Activated CD8-positive, alpha-beta memory T cell treated with anti-CD3 and anti-CD28 coated beads for 36 hours (primary cell): ENCODE measurements around the gene TMUB2. TPM values are rescaled to one million over a fixed set of nuclear protein-coding genes. Genes with fewer than 3 reads are reported as not detected.
"Not testable (repeated sequence)": the region's sequence is repeated elsewhere in the genome, so short reads cannot be mapped to it uniquely, and the experiment has no call there.

Experiments
- CTCF ChIA-PET: fragments of 350-600 bp; sonication (Branson Sonifier 250); formaldehyde crosslinking; loops from one replicate; lab custom pipeline; 2021; ENCODE audit warnings: antibody characterized with exemption; lab: Charles Lee
- POLR2A ChIA-PET: fragments of 350-600 bp; sonication (Branson Sonifier 250); formaldehyde crosslinking; loops from one replicate; lab custom pipeline; 2021; ENCODE audit warnings: antibody characterized with exemption; lab: Charles Lee
- total RNA-seq, 2 experiments: library from RNA; stranded (reverse); gene quantifications; one replicate each; pipeline ENCODE4 v1.2.3, GENCODE V29; 2021

TMUB2 gene
- total RNA-seq = 10 to 100 TPM; 17.6 to 17.8 TPM

DNA sequence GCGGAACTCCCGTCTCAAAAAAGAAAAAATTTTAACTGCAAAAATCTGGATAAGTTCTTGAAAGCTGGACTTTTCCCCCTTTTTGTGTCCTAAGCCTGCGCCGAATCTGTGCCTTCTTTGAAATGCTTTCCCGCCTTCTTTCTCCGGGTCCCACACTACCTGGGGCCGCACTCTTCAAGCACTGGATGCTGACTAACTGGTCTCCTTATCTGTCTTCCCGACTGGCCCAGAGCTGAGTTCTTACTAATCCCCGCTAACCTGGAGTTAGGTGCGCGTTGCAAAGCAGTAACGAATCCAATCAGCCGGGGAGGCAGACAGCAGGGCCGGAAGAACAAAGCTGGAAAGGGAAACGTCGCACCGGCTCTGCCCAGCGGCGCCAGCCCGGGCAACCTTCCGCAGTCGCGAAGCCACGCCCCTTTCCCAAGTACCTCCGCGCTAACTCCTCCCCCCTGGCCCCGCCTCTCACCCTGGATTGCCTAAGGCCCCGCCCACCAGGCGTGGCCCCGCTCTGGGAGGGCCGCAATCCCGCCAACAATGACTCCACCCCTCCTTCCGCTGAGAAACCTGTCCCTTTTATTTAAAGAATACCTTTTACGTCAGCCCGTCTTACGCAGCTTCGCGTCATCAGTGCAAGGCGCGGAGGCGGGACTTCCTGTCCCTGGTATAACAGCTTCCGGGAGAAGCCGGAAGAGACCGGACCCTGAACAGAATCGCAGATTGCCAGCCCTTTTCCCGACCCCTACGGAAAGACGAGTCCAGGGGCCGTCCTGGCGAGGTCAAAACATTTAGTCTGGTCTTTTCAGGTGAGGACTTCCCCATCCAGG lies at the start of gene TMUB2:
TMUB2 (plus strand) TSS at position 666 of the 824 bp plus-strand sequence. CDS start 737 bp downstream, outside the sequence.
- ChIA-PET CTCF (interaction anchor here (0.8 to 5.5 kb wide), 11 partner anchors 12 to 180 kb away, joined by 3 to 19 read pairs (median 5); partner anchors contain the start of genes GRN and HDAC5), POLR2A (interaction anchor here (0.6 to 2.0 kb wide), 14 partner anchors 10 to 1128 kb away, joined by 3 to 15 read pairs (median 4); partner anchors contain the start of genes HDAC5 and UBTF)

DNA sequence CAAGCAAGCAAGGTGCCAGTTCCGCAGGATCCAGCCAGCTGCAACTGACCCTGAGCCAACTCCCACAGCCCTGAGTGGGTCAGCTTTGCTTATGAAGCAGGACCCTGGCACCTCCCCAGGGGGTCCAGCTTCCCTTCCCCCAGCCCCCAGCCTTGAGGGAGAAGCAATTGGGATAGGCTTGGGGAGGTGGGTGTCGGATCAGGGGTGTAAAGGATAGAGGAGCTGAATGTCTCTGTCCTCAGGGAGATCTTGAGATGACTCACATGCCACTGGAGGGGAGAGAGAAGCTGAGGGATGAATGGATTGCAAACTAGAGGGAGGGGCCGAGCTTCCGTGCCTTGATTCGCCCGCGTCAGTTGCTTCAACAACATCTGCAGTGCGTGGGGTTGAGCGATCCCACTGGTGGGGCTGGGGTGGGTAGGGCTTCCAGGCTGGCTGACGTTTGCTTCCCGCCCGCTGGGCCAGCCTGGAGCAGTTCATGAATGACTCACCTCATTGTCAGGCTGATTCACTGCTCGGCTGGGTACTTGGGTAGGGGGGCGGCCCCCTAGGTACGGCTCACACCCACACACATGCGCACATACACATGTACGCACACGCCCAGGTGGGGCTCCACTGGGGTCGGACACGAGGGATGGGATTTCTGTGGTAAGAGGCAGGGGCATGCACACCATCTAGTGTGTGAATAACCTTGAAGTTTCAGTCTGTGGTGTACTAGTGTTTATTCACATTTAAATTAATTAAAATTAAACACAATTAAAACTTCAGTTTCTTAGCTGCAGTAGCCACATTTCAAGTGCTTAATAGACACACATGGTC lies 48.7 kb upstream of the TMUB2 start:
- ChIA-PET POLR2A (interaction anchor here (0.5 to 1.3 kb wide), 3 partner anchors 15 to 119 kb away, joined by 3 to 4 read pairs (median 4); partner anchors contain the start of gene HDAC5), CTCF (interaction anchor here (0.8 to 2.0 kb wide), 4 partner anchors 14 to 84 kb away, joined by 3 to 9 read pairs (median 4); partner anchors contain the start of gene HDAC5)

- CTCF ChIA-PET = interaction anchor here (0.6 to 1.0 kb wide), 2 partner anchors 20 to 200 kb away, joined by 3 to 4 read pairs; partner anchors contain the start of gene HDAC5
These were observed 42.9 kb upstream of the TMUB2 start for GRCh38 chr17:44143921-44144320.

GRCh38 chr17:44144966-44145739 lies 41.6 kb upstream of the TMUB2 start:
- CTCF ChIA-PET = interaction anchor here (1.1 kb wide), 1 partner anchor 21 kb away, joined by 3 read pairs; no protein-coding TSS in a partner anchor
- POLR2A ChIA-PET = interaction anchor here (0.6 kb wide), 1 partner anchor 12 kb away, joined by 3 read pairs; no protein-coding TSS in a partner anchor

More at GRCh38 chr17:44143921-44144320, 42.9 kb upstream of the TMUB2 start:
- POLR2A ChIA-PET = interaction anchor here (0.6 kb wide), 1 partner anchor 56 kb away, joined by 6 read pairs; no protein-coding TSS in a partner anchor

GRCh38 chr17:44146375-44147346 lies 40.1 kb upstream of the TMUB2 start:
- CTCF ChIA-PET = interaction anchor here (0.5 to 1.2 kb wide), 3 partner anchors 17 to 184 kb away, joined by 3 read pairs; no protein-coding TSS in a partner anchor
- POLR2A ChIA-PET = no interaction called here

DNA sequence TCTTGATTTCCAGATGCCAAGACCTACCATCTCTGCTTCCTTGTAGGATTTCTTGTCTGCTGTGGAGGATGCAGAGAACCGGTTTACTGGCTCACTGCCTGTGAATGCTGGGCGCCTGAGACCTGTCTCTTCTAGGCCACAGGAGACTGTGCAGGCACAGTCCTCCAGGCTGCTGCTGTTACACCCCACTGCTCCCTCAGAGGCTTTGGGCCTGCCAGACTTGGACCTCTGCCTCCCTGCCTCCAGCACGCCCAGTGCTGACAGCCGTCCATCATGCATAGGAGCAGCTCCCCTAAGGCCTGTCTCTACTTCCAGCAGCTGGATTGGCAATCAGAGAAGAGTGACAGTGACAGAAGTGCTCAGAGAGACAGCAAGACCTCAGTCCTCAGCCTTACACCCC lies 39.0 kb upstream of the TMUB2 start:
- CTCF ChIA-PET = interaction anchor here (0.7 kb wide), 1 partner anchor 183 kb away, joined by 3 read pairs; no protein-coding TSS in a partner anchor
- POLR2A ChIA-PET = no interaction called here

- CTCF ChIA-PET = not testable (repeated sequence)
- POLR2A ChIA-PET = interaction anchor here (0.6 kb wide), 1 partner anchor 17 kb away, joined by 4 read pairs; no protein-coding TSS in a partner anchor
These were observed 37.7 kb upstream of the TMUB2 start for GRCh38 chr17:44149066-44149465.

DNA sequence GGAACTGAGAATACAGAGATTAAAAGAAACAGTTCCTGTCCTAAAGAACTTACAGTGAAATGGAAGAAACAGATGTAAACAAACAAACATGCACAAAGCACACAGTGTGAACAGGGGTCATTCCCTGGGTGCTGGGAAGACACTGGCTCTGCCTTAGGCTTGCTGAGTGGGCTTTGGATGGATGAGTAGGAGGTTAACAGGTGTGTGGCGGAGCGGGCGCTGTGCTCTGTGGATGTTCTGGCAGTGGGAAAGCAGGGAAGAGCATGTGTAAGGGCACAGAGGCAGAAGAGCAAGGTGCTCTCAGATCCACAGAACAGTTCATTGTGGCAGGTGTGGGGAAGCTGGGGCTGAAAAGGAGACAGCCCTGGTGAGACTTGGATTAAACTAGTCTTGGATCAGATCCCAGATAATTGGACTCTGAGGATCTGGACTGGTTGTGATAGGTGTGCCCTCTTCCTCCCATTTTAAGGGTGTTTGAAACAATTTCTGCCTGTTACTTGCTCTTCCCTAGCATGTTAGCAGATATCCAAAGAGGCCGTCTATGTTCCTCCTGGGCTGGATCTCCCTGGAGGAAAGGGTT lies 36.9 kb upstream of the TMUB2 start:
- POLR2A ChIA-PET = interaction anchor here (0.6 kb wide), 1 partner anchor 16 kb away, joined by 4 read pairs; no protein-coding TSS in a partner anchor
- CTCF ChIA-PET = no interaction called here

GRCh38 chr17:44152875-44153274 lies 33.9 kb upstream of the TMUB2 start:
- CTCF ChIA-PET = no interaction called here
- POLR2A ChIA-PET = no interaction called here

DNA sequence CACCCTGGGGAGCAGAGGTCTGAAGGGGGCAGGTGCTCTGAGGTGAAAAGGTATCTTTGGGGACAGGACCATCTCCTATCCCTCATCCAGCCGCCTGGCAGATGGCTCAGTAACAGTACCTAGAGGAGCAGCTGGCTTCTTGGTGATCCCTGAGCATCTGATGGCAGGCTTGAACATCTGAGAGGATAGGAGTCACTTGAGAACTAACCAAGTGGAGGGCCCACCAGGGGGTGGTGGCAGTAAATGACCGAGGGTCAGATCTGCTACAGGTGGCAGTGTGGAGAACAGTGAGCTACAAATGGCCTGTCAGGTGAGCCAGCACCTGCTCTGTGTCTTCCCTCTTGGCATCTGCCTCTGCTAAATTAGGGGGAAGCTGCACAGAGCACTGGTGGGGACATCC lies 31.3 kb upstream of the TMUB2 start:
- ChIA-PET CTCF (interaction anchor here (0.7 to 1.4 kb wide), 2 partner anchors 11 to 13 kb away, joined by 3 read pairs; no protein-coding TSS in a partner anchor), POLR2A (no interaction called here)

DNA sequence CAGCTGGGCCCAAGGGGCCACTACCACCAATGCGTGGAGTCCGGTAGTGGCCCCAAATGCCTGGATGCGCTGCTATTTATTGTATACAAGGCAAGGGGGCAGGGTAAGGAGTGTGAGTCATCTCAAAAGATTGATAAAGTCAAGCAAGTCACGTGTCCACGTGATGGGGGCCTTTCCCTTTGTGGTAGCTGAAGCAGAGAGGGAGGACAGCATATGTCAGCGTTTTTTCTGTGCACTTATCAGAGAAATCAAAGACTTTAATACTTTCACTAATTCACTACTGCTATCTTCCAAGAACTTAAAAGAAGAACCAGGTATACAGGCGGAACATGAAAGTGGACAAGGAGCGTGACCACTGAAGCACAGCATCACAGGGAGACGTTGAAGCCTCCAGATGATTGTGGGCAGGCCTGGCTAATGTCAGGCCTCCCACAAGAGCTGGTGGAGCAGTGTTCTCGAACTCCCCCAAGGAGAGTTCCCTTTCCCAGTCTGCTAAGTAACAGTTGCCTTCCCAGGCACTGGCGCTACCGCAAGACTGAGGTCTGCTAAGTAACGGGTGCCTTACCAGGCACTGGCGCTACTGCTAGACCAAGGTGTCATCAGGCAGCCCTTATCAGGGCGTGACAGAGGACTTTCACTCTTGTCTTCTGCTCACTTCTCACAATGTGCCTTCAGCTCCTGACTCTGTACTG lies 27.1 kb upstream of the TMUB2 start:
- POLR2A ChIA-PET = no interaction called here
- CTCF ChIA-PET = interaction anchor here (0.5 kb wide), 1 partner anchor 19 kb away, joined by 3 read pairs; no protein-coding TSS in a partner anchor

- POLR2A ChIA-PET = no interaction called here
- CTCF ChIA-PET = interaction anchor here (1.2 kb wide), 1 partner anchor 31 kb away, joined by 5 read pairs; no protein-coding TSS in a partner anchor
These were observed 22.3 kb upstream of the TMUB2 start for GRCh38 chr17:44164476-44164875.

DNA sequence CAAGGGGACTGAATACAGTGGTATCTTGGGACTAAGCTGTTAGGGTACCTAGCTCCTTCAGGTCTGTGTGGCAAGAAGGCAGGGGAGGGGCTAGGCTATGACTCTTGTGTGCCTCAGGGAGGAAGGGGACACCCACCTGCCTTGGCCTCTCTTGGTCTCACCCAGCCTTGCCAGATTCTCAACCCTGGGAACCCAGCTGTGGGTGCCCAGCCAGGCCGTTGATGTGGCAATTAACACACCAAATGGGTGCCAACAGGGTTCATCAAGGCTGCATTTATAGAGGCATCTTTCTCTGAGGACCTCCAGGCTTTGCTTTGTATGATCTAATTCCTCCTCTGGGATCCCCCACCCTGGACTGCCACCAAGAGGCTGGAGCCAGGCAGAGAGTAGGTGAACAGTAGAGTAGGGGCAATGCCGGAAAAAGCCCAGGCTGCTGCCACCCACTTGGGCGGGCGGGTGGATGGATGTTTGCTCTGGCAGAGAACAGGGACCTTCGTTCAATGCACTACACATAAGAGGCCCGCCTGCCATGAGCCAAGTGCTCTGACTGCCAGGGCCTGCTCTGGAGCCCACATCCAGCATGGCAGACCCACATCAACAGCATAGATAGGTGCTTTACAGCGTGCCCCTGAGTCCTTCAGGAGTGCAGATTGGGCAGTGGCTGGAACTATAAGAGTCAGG lies 19.5 kb upstream of the TMUB2 start:
- ChIA-PET CTCF (interaction anchor here (0.6 to 1.5 kb wide), 5 partner anchors 12 to 184 kb away, joined by 3 to 4 read pairs (median 3); no protein-coding TSS in a partner anchor), POLR2A (no interaction called here)

DNA sequence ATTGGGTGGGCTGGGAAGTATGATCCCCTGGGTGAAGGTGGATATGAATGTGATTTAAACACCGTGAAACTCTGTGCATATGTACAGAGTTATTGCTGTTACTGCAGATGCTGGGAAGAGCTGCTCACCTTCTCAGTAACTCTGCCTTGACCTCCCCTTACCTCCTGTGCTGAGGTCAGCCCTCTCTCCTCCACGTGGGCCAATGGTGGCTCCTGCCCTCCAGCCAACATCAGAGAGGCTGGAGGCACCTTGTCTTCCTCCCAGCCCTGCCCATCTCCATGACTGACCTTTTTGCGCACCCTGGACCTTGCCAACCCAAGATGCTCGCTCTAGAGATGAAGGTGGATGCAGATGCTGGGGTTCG lies 16.7 kb upstream of the TMUB2 start:
- CTCF ChIA-PET = interaction anchor here (1.3 to 1.7 kb wide), 3 partner anchors 29 to 227 kb away, joined by 4 to 6 read pairs (median 5); no protein-coding TSS in a partner anchor
- POLR2A ChIA-PET = no interaction called here
